Measurements from ENCODE around the gene FGF22. TPM values are rescaled to one million over a fixed set of nuclear protein-coding genes. Genes with fewer than 3 reads are reported as not detected.
"Not testable (repeated sequence)": the region's sequence is repeated elsewhere in the genome, so short reads cannot be mapped to it uniquely, and the experiment has no call there.

The FGF22 gene
- total RNA-seq, 1 donor from 2014 or later, result 0.73 TPM

DNA sequence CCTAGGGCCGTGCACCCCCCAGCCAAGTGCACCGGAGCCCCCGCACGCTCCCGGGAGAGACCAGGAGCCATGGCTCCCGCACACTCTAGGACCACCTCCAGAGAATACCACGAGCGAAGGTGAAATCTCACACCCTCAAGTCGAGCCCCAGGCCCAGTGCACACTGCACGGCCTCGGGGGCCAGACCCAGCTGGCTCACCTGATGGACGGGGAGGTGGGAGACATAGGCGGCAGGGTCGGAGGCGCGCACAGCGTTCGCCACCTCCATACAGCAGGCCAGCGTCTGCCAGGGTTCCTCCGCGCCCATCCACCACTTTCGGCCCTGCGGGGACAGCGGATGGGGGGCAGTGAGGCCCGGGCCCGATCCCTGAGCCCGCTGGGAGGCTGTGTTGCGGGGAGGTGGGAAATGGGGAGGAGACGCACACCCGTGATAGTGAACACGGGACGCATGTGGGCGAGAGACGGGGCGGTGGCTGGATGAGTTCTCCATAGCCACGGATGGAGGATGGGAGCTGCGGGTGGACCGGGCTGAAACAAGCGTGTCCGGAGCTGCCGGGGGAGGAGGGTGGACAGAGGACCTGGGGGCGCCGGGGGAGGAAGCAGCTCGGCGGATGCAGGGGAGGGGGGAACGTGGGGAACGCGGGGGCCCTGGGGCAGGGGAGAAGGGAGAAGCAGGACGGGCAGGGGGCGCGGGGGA is 19.4 kb upstream of the FGF22 start:
- intact Hi-C loops (cut with micrococcal nuclease), result no loop called here
- TF ChIP-seq CTCF (IDR thresholded peaks at IDR 0.05), result no peak
- ChIA-PET POLR2A (no interaction called here), CTCF (no interaction called here)
- DNase-seq (no peak), ATAC-seq (ENCODE audit: low read depth) (no peak)
- Mint-ChIP-seq H3K4me3 (no peak overlapping the region), H3K27ac (no peak overlapping the region), H3K4me1 (peaks cover 6% of the 10 kb centered on the region), H3K27me3 (peaks cover 3% of the 10 kb centered on the region), H3K36me3 (ENCODE audit: low read depth) (peaks cover 44% of the 10 kb centered on the region), H3K9me3 (no peaks in the 10 kb centered on the region)

- H3K4me1 Mint-ChIP-seq; CTCF ChIA-PET; intact Hi-C loops (cut with micrococcal nuclease); H3K27ac Mint-ChIP-seq; ATAC-seq (ENCODE audit: low read depth); POLR2A ChIA-PET; H3K4me3 Mint-ChIP-seq; DNase-seq; H3K27me3 Mint-ChIP-seq; H3K9me3 Mint-ChIP-seq: not testable (repeated sequence)
- H3K36me3 Mint-ChIP-seq (ENCODE audit: low read depth), result peaks cover 50% of the 10 kb centered on the region
Measured at GRCh38 chr19:621191-621590, 18.5 kb upstream of the FGF22 start.

- H3K9me3 Mint-ChIP-seq, result no peaks in the 10 kb centered on the region
- intact Hi-C loops (cut with micrococcal nuclease), result no loop called here
Measured at GRCh38 chr19:621819-622218, 17.9 kb upstream of the FGF22 start.

GRCh38 chr19:622666-623065 is 17.0 kb upstream of the FGF22 start:
- Mint-ChIP-seq H3K36me3 (ENCODE audit: low read depth) (peaks cover 54% of the 10 kb centered on the region), H3K4me1 (no peaks in the 10 kb centered on the region), H3K27me3 (no peaks in the 10 kb centered on the region), H3K4me3 (no peak overlapping the region), H3K9me3 (no peaks in the 10 kb centered on the region), H3K27ac (no peak overlapping the region)
- TF ChIP-seq CTCF (IDR thresholded peaks at IDR 0.05), result no peak
- ATAC-seq (ENCODE audit: low read depth) (no peak), DNase-seq (no peak)
- CTCF ChIA-PET, result no interaction called here
- POLR2A ChIA-PET, result no interaction called here
- intact Hi-C loops (cut with micrococcal nuclease), result no loop called here

More at GRCh38 chr19:621819-622218, 17.9 kb upstream of the FGF22 start:
- ChIA-PET CTCF (no interaction called here), POLR2A (no interaction called here)
- Mint-ChIP-seq H3K27ac (no peak overlapping the region), H3K36me3 (ENCODE audit: low read depth) (peaks cover 51% of the 10 kb centered on the region), H3K27me3 (no peaks in the 10 kb centered on the region), H3K4me1 (peaks cover 2% of the 10 kb centered on the region), H3K4me3 (no peak overlapping the region)
- DNase-seq (no peak), ATAC-seq (ENCODE audit: low read depth) (no peak)
- TF ChIP-seq CTCF (IDR thresholded peaks at IDR 0.05), result no peak

GRCh38 chr19:623175-623916 is 16.3 kb upstream of the FGF22 start:
- Mint-ChIP-seq H3K4me3 (no peak overlapping the region), H3K27me3 (no peaks in the 10 kb centered on the region), H3K27ac (no peak overlapping the region), H3K4me1 (no peaks in the 10 kb centered on the region), H3K36me3 (ENCODE audit: low read depth) (peaks cover 54% of the 10 kb centered on the region), H3K9me3 (no peaks in the 10 kb centered on the region)
- TF ChIP-seq CTCF (IDR thresholded peaks at IDR 0.05), result no peak
- ATAC-seq (ENCODE audit: low read depth) (no peak), DNase-seq (no peak)
- CTCF ChIA-PET, result no interaction called here
- intact Hi-C loops (cut with micrococcal nuclease), result no loop called here
- POLR2A ChIA-PET, result interaction anchor here (1.4 kb wide), 1 partner anchor 10 kb away, joined by 10 read pairs; the partner anchor contains the start of gene POLRMT
